Pancreas (tissue), 10 donors: ENCODE results near the gene ENPEP. TPM values are rescaled to one million over a fixed set of nuclear protein-coding genes. Genes with fewer than 3 reads are reported as not detected.

ENCODE experiments used
- ATAC-seq, 4 donors: fragments of 200-7000 bp; cut with Tn5 transposase; one replicate each; pipeline versions ENCODE4 v1.8.0 to v1.9.1; 2020; ENCODE audit warnings: mild to moderate bottlenecking in 4 of 4, moderate library complexity in 4 of 4
- DNase-seq, 6 donors: peaks; one replicate each; pipeline ENCODE4 v3.0.0-alpha.2; 2020
- FAIRE-seq: peaks from 2 replicates; lab custom pipeline; 2012; peaks lifted over from hg19 to GRCh38; lab: Jason Lieb, UNC
- H3K27ac ChIP-seq, 4 donors: fragments of 200-600 bp; sonication (generic); 1 replicate in 3 of 4; 2 replicates in 1 of 4; pipeline versions ENCODE4 v1.5.0 to v1.8.0; 2020
- H3K27me3 ChIP-seq, 4 donors: fragments of 200-600 bp; one replicate each; pipeline ENCODE4 v1.8.0; 2021
- H3K36me3 ChIP-seq, 3 donors: fragments of 200-600 bp; sonication (generic) in 1 of 3; one replicate each; pipeline versions ENCODE4 v1.5.0 to v1.8.0; 2020 to 2021
- H3K4me1 ChIP-seq, 3 donors: fragments of 200-600 bp; one replicate each; pipeline ENCODE4 v1.8.0; 2021
- H3K4me3 ChIP-seq, 4 donors: fragments of 200-600 bp; sonication (generic) in 2 of 4; one replicate each; pipeline versions ENCODE4 v1.5.0 to v1.8.0; 2020 to 2021
- H3K9me3 ChIP-seq, 4 donors: fragments of 200-600 bp; one replicate each; pipeline ENCODE4 v1.8.0; 2021
- CTCF ChIP-seq, 4 donors: fragments of 200-600 bp; sonication (generic) in 3 of 4; IDR thresholded peaks; one replicate each; pipeline versions ENCODE4 v1.5.0 to v1.8.0; 2021; ENCODE audit warnings: antibody characterized with exemption in 4 of 4
- WGBS, 2 donors: extraction: QIAGEN DNeasy Blood & Tissue Kit; methylation state at CpG; one replicate each; pipeline ENCODE4 v1.1.7; 2013; 5-methylcytosine and 5-hydroxymethylcytosine counted together
- intact Hi-C, 3 donors: fragments of 100-400 bp; cut with DNase I; formaldehyde crosslinking; loops; one replicate each; pipeline versions ENCODE4 v1.11.1 to v1.14.2; 2022
- polyA plus RNA-seq, 2 donors: library from polyadenylated mRNA; stranded (reverse); fragments of 200-250 nt; gene quantifications; one replicate each; pipeline ENCODE4 v1.2.3, GENCODE V29; 2013
- total RNA-seq, 6 donors: library from RNA; stranded (reverse); fragmentation: NEBNext Ultra II Directional in 4 of 6; extraction: Animal tissue kit (Norgen Biotek cat#: 25700) in 4 of 6; gene quantifications; one replicate each; pipeline versions ENCODE4 v1.2.1 to v1.2.4, GENCODE V29; 2021 to 2023
- donor health status: healthy with polysubstance abuse.
- donor health status: DM: no; HTN: no; CAD: no; lungs with moderate emphysema.
- donor health status: DM: no; HTN: no; CAD: no.
- donor health status: control.
- donor health status: control.
- donor health status: Bipolar disorder and iron deficiency.
- donor health status: DM: yes; HTN: yes; CAD: no.
- donor health status: DM: no; HTN: no; CAD: no.
- donor health status: DM: no; HTN: no; CAD: no.
- donor health status: DM: yes; HTN: yes; CAD: no.

ENPEP gene
- total and polyA plus RNA-seq, 8 donors, result 0.27 to 3.1 (median 0.75) TPM

GRCh38 chr4:110520886-110521285 lies 44.9 kb downstream of the ENPEP start:
- 68 to 80% methylated on average over 2 of the region's 2 CpGs for WGBS, 2 donors
- TF ChIP-seq CTCF (IDR thresholded peaks at IDR 0.05), result no peak
- H3K27ac ChIP-seq, result no peak overlapping the region
- H3K36me3 ChIP-seq, result no peaks in the 10 kb centered on the region
- intact Hi-C loops, result no loop called here
- no peak for FAIRE-seq
- H3K9me3 ChIP-seq, result no peaks in the 10 kb centered on the region
- H3K4me1 ChIP-seq, result peaks cover 0 to under 1% (median 0%) of the 10 kb centered on the region in 3 donors
- no peak overlapping the region for H3K4me3 ChIP-seq
- H3K27me3 ChIP-seq, result no peaks in the 10 kb centered on the region
- DNase-seq, result no peak
- ATAC-seq, result no peak

GRCh38 chr4:110526589-110526988 lies 50.6 kb downstream of the ENPEP start:
- intact Hi-C loops, result no loop called here
- Histone ChIP-seq H3K4me1 (no peaks in the 10 kb centered on the region), H3K36me3 (no peaks in the 10 kb centered on the region), H3K4me3 (no peak overlapping the region), H3K27me3 (peaks cover 0 to 3% (median 0%) of the 10 kb centered on the region in 4 donors), H3K9me3 (no peaks in the 10 kb centered on the region), H3K27ac (no peak overlapping the region)
- no peak for FAIRE-seq
- 72 to 79% methylated on average over 3 of the region's 3 CpGs for WGBS, 2 donors
- no peak for DNase-seq
- TF ChIP-seq CTCF (IDR thresholded peaks at IDR 0.05), result no peak
- ATAC-seq, result no peak

- no peaks in the 10 kb centered on the region for H3K36me3 ChIP-seq
- H3K4me3 ChIP-seq, result no peak overlapping the region
- peaks cover 0 to 3% (median 0%) of the 10 kb centered on the region in 4 donors for H3K27me3 ChIP-seq
- no peak for TF ChIP-seq CTCF (IDR thresholded peaks at IDR 0.05)
- no peaks in the 10 kb centered on the region for H3K9me3 ChIP-seq
- intact Hi-C loops, result no loop called here
- no peak for DNase-seq
- WGBS, 2 donors, result 49 to 67% methylated on average over 4 of the region's 4 CpGs
- H3K4me1 ChIP-seq, result no peaks in the 10 kb centered on the region
- no peak for FAIRE-seq
- H3K27ac ChIP-seq, result no peak overlapping the region
- ATAC-seq, result no peak
Observed at GRCh38 chr4:110527156-110527555, 51.2 kb downstream of the ENPEP start.

- no peak overlapping the region for H3K27ac ChIP-seq
- WGBS, 2 donors, result 38 to 51% methylated on average over 4 of the region's 4 CpGs
- no peak for FAIRE-seq
Observed at GRCh38 chr4:110532901-110533589, 57.1 kb downstream of the ENPEP start.

More at GRCh38 chr4:110532901-110533589, 57.1 kb downstream of the ENPEP start:
- no peak overlapping the region for H3K4me3 ChIP-seq
- intact Hi-C loops, result no loop called here
- no peaks in the 10 kb centered on the region for H3K36me3 ChIP-seq
- no peaks in the 10 kb centered on the region for H3K9me3 ChIP-seq
- H3K4me1 ChIP-seq, result no peaks in the 10 kb centered on the region
- DNase-seq (no peak), ATAC-seq (no peak)
- TF ChIP-seq CTCF (IDR thresholded peaks at IDR 0.05), result no peak
- peaks cover 0 to 6% (median 2%) of the 10 kb centered on the region in 4 donors for H3K27me3 ChIP-seq
